ENCODE results near the gene ADSS2.

GRCh38 chr1:244494653-244495052, 42.9 kb upstream of the ADSS2 start:
- no peak for TF ChIP-seq FOS (IDR thresholded peaks at IDR 0.05; ENCODE audit: low read depth, low read length)
- no peak for TF ChIP-seq RCOR1 (IDR thresholded peaks at IDR 0.05; ENCODE audit: insufficient replicate concordance, low read length)
- no peak for TF ChIP-seq CTCF (conservative IDR thresholded peaks at IDR 0.05; ENCODE audit: low read depth, low read length)

Data from IMR-90 (cell line).